GM18498 (cell line): ENCODE results near the gene NGLY1.
A peak's percentile ranks its signal among the peaks of the same experiment; 100 is the strongest.

Source experiments
- ATAC-seq: cut with Tn5 transposase; IDR thresholded peaks from one replicate; pipeline ENCODE4 v1.9.1; 2021; ENCODE audit warnings: mild to moderate bottlenecking, moderate library complexity; ENCODE audit not compliant: unreplicated experiment

NGLY1 gene, protein sequence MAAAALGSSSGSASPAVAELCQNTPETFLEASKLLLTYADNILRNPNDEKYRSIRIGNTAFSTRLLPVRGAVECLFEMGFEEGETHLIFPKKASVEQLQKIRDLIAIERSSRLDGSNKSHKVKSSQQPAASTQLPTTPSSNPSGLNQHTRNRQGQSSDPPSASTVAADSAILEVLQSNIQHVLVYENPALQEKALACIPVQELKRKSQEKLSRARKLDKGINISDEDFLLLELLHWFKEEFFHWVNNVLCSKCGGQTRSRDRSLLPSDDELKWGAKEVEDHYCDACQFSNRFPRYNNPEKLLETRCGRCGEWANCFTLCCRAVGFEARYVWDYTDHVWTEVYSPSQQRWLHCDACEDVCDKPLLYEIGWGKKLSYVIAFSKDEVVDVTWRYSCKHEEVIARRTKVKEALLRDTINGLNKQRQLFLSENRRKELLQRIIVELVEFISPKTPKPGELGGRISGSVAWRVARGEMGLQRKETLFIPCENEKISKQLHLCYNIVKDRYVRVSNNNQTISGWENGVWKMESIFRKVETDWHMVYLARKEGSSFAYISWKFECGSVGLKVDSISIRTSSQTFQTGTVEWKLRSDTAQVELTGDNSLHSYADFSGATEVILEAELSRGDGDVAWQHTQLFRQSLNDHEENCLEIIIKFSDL

DNA sequence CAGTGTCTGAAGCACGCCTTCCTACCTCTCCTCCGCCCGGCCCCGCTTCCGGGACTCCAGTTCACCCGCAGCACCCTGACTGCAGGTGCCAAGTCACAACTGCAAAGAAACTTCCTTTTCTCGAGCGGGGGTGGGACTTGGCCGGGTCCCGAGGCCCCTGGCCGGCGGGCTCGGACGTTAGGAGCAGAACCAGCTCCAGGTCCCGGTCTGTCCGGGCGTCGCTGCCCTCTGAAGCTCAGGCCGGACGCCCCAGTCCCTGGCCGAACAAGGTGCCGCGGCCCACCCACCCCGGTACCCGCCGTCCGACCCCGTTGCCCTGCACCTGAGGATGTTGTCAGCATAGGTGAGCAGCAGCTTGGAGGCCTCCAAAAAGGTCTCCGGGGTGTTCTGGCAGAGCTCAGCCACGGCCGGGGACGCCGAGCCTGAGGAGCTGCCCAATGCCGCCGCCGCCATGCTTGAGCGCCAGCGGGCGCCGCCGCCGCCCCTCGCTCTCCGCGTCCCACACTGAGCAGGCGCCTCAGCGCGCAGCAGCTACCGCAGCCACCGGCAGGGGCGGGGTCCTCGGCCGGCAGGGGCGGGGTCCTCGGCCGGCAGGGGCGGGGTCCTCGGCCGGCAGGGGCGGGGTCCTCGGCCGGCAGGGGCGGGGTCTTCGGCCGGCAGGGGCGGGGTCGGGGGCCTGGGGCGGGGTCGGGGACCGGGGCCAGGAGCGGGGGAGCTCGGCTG lies at the start of gene NGLY1:
TSS of gene NGLY1 (minus strand) at position 506 of the 723 bp plus-strand sequence. CDS start at position 453, 53 bp downstream.
- peak; percentile 83 for ATAC-seq

DNA sequence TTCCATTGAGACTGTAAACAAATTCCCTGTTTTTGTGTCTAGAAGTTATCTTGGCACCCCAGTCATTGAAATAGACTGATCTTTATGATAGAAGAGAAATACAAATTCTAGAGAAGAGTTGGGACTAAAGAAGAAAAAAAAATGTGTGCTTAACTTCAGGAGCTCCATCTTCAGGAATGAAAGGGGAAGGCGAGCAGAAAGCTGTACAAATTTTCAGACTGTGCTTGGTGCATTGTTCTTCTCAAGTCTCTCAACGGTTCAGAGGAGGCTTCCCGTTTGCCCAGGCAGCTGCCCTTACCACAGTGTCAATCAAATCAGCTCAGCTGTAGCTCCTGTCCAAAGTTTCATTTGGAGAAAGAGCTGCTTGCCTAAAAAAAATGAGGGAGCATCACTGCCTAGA lies 48.3 kb upstream of the NGLY1 start:
- ATAC-seq, result no peak

- no peak for ATAC-seq
Measured at GRCh38 chr3:25830373-25831280, 47.4 kb upstream of the NGLY1 start.

DNA sequence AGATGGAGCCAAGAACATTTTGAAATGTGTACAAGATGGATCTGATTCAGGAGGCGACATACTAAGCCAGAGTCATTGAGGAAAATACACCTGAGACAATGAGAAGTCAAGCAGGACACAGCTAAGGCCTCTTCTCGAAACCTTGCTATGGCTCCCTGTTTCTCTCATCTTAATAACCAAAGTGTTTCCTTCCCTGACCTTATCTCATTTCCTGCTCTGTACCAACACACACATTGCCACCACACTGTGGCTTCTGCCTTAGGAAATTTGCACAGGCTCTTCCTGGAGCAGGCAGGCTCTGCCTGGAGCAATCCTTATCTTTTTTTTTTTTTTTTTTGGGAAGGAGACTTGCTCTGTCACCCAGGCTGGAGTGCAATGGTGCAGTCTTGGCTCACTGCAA lies 43.3 kb upstream of the NGLY1 start:
- no peak for ATAC-seq

GRCh38 chr3:25823314-25823713 lies 40.1 kb upstream of the NGLY1 start:
- ATAC-seq, result no peak

DNA sequence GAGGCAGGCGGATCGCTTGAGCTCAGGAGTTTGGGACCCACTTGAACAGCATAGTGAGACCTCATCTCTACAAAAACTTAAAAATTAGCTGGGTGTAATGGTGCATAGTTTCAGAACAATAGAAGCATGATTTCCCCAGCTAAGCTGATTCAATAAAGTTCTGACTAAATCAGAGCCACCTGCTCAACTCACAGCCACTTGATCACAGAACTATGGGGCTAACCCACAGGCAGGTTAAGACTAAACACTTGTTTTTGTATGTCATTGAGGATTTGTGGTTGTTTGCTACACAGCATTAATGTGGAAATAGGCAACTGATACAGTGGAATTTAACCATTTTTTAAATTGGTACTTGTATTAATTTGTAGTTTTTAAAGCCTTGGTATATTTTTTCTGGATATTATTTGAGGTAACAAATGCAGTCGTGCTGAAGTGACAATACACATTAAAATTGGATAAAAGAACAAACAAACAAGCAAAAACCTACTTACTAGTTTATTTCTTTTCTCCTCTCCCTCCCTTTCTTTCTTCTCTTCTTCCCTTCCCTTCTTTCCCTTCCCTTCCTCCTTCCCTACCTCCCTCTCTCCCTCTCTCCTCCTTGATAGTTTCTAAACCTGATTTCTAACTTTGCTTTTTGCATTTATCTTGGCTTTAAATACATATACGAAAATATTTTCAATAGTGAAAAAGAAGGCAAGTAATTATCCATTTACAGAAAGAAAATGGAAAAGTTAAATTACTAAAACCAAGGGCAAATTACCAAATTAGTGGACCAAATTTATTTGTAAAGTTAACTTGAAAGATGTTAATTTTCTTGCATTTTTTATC lies 38.7 kb upstream of the NGLY1 start:
- ATAC-seq, result no peak

DNA sequence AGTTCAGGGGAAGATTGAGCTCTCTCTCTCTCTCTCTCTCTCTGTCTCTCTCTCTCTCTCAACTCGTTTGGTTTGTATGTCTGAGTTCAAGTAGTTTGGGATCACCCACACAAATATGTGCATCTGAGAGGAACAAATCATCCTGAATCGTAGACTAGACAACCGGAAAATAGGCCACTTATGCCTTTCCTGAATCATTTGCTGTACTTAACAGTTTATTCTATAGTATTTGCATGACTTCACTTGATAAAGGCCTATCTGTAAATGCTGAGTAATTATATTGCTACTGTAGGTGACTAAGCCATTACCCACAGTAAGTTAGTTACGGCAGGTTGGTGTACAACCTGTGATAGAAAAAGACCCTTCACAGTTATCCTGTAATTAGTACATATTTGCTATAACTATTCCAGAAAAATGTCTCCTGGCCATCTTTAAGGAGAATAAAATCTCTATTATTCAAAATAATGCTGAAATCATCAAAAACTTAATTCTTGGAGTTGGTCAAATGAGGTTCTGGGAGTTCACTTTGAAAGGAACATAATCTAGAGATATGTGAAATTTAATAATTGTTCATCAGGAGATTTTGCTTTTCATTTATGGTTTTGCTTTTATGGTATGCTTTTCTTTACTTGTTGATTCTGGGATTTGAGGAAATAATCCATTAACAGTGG lies 37.7 kb upstream of the NGLY1 start:
- no peak for ATAC-seq

- no peak for ATAC-seq
Measured at GRCh38 chr3:25820366-25820765, 37.1 kb upstream of the NGLY1 start.

- peak; percentile 37 for ATAC-seq
Measured at GRCh38 chr3:25818335-25818734, 35.1 kb upstream of the NGLY1 start.

GRCh38 chr3:25817638-25818037 lies 34.4 kb upstream of the NGLY1 start:
- no peak for ATAC-seq

DNA sequence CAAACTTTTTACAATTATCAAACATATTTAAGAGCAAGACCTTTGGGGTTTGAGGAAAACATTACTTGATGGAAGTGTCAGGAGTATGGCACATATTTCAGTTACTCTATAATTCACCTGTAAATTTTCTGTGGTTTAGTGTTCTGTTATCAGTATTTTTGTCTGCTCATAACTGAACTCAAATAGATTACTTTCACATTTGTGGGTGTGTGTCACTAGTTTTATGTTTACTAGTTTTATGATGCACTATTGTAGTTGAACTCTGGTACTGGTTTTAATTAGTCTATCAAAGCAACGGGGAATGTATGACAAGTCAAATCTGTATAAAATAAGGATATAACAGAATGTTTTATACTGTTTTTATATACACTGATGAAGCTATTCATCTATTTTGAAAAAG lies 33.9 kb upstream of the NGLY1 start:
- no peak for ATAC-seq

DNA sequence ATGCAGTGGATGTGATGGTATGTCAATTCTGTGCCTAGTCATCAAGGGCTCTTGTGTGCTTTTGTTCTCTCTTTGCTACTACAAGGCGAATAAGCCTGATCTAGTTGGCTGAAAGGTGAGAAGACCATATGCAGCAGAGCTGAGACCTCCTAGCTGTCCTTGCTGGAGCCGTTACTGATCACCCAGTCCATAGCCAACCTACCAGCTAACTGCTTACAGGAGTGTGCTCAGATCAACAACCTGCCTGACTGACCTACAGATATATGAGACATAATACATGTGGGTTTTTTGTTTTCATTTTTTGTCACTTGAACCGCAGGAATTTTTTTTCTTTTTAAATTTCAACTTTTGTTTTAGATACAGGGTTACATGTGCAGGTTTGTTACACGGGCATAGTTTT lies 29.4 kb upstream of the NGLY1 start:
- ATAC-seq, result no peak

DNA sequence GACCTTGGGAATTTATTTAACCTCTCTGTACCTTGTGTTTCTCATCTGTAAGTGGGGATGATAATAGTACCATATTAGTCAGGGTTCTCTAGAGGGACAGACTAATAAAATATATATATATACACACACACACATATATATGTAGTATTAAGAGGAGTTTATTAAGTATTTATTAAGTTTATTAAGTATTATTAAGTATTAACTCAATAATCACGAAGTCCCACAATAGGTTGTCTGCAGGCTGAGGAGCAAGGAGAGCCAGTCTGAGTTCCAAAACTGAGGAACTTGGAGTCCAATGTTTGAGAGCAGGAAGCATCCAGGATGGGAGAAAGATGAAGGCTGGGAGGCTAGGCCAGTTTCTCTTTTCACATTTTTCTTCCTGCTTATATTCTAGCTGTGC lies 21.4 kb upstream of the NGLY1 start:
- ATAC-seq, result no peak

GRCh38 chr3:25803833-25804232 lies 20.6 kb upstream of the NGLY1 start:
- no peak for ATAC-seq

GRCh38 chr3:25801786-25802185 lies 18.5 kb upstream of the NGLY1 start:
- ATAC-seq, result no peak

DNA sequence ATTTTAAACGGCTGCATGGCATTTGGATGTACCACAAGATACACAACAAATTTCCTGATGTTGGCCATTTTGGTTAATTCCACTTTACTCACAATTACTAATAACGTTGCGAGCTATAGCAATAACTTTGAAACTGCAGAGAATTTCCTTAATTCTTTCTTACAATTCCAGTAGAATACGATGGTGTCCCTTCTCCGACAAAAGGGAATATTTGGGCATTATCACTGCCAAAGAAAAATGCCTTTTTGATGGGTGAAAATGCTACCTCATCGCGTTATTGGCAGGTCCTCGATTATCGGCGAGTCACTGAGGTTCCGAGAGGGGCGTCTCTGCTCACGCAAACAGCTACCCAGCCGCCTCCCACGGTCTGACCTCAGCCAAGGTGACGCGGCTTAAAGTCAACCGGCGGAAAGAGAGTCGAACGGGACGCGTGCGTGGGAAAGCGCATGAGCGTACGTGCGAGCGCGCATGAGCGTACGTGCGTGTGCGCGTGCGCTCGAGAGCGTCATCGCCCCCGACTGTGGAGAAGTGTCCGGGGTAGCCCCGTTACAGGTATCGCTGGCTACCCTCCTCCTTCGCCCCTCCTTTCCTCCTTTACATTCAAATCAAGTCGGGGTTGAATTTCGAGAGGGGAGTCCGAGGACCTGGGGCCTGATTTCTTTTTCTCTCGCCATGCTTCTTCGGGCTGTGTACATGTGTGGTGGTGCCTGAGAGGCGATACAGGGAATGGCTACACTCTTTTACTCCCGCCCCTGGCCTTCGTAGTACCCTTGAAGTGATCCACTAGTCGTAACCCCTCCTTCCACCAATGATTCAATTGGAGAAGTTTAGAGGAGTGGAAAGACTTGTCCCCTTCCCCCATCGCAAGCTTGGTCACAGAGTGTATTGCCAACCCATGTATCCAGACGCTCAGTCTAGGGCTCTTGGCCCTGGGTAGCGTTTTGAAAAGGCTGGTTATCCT lies 6.6 kb upstream of the NGLY1 start, which contains the start of gene OXSM:
TSS of gene OXSM (plus strand) at position 495 of the 961 bp plus-strand sequence. CDS start 931 bp downstream, outside the sequence.
- peak; percentile 96 for ATAC-seq

- no peak for ATAC-seq
Measured at GRCh38 chr3:25789209-25789595, 6.0 kb upstream of the NGLY1 start.

GRCh38 chr3:25787689-25788088 lies 4.4 kb upstream of the NGLY1 start:
- no peak for ATAC-seq
